Activated gamma-delta T cell (primary cell): ENCODE data around the gene LSM10.

Experiments
- DNase-seq: peaks from one replicate; lab custom pipeline; 2025; lab: John Stamatoyannopoulos, UW
- total RNA-seq, 2 donors: gene quantifications; one replicate each; lab custom pipeline; 2026; lab: John Stamatoyannopoulos, UW

Gene LSM10
- total RNA-seq, result 9.5 to 12.2 reads per million in 2 donors

DNA sequence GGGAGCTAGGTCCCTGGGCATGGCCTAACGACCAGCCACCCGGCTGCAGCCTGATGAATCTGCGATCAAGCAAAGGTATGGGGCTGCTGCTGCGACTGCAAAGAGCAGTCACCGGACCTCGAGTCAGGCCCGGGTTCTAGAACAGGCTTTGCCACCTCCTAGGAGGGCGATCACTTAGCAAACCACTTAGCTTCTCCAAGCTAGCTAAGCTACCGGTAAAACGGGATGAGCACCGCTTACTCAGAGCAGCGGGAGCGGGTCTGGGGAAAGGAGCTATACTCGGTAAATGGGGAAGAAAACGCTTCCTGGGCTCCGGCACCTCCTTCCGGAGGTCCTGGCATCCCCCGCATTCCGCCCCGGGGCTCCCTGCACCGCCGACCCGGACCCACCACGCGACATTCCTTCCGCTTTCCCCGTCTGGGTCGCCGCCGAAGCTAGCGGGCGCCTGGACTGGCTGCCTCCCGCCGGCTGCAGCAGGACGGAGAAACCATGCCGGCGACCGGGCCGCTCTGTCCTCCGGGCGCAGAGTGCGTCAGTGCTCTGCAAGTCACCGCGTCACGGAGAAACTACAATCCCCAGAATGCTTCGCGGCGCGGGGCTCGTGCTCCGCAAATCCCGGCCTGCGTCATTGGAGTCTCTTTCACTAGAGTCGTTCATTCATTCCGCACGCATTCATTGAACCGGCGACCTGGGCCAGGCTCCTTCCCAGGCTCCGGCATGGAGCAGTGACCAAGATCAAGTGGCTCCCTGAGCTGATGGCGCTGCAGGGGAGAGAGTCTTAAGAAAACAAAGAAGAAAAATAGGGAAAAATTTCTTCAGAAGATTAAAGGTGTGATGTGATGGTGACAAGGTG is at the start of gene LSM10:
Gene LSM10 (minus strand): TSS at position 531 of the 853 bp plus-strand sequence. CDS start 3,779 bp downstream, outside the sequence.
- DNase-seq, result peak; percentile 67

DNA sequence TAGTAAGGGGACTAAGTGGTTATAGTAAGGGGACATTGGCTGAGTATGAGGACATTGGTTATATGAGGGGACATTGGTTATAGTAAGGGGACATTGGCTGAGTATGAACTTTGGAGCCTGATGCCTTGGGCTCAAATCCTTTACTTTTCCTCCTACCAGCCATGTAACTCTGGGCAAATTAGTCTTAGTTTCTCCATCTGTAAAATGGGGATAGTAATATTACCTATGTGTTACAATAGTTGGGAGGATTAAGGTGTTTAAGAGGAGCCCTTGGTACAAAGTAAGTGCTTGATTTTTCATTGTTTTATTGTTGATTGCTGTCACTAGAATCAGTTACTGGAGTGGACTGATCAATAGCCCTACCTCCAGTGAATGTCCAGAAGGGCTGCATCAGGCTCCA is 49.7 kb upstream of the LSM10 start:
- DNase-seq, result no peak

DNA sequence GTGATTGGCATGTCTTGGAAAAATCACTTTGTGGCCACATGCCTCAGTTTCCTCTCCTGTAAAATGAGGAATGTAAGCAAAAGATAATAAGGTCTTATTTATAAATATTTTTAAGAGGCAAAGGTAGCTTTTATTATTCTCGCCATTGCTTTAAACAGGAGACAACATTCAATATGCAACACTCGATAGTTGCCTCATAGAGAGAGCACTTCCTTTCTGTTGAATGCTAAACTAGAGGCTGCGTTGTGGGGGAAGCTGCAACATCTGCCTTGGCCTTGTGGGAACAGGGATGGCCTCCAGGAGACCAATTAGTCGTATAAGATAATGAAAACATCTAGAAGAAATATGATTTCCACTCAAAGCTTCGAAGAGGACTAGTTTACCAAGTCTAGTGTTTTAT is 49.0 kb upstream of the LSM10 start:
- DNase-seq, result no peak

DNA sequence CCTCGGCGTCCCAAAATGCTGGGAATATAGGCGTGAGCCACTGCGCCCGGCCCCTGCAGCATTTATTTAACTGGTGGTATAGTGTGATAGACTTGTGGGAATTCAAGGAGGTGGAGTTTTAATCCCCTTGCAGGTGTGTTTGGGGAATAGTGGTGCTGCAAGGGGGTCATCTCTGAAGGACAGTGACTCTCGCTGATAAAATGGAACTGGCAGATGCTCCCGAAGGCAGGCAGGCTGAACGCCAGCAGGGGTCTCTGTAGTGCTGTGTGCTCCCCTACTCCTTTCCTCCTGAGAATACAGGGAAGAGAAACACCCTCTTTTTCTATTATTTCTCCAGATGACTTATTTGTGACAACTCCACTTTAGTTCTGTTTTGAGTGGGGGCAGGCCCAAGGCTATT is 48.6 kb upstream of the LSM10 start:
- no peak for DNase-seq

DNA sequence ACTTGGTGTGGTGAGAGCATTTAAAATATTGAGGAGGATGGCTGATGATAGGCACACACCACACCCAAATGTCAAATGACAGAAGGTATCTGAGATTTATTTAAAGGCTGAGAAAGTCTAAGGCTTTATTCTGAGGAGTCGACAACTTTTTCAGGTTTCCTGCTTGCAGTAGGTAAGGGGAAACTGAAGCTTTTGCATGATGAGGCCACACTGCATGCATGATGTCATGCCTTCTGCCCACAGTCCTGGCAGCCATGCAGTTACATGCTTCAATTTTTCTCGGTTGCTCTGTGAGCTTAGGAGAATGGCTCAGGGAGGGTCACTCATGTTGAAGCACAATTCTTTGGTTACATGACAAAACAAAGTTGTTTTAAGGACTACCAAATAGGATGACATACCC is 45.6 kb upstream of the LSM10 start:
- DNase-seq, result no peak

DNA sequence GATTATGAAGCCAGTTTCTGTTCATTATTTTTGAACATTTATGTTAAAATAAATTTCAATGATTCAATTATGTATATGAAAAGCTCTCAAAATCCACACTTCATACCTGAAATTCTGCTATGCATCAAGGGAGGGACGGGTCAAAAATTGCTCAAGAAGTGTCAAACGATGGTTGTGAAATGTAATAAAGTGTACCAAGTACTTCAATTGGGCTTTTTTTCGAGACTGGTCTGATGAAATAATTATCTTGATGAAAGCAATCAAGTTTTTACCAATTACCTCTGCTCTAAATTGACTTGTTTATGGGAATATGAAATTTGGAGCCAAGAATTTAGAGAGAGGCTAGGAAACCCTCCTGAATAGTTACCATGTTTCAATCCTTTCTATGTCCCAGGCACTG is 44.6 kb upstream of the LSM10 start:
- no peak for DNase-seq

DNA sequence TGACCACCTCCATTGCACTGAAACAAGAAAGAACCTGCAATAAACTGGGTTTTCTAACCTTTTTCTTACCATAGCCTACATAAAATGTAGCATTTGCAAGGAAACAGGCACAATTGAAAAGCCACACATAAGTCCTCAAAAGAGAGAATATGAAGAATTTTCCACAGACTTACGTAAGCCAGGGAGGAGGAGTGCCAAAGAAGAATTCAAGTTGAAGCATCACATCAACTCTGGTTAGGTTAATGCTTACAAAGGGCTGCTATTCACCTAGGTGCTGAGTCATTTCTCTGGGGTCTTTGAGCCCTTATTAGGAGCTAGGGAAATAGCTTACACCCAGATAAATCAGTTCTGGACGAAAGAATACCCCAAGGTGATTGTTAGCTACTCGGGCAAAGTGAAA is 42.9 kb upstream of the LSM10 start:
- DNase-seq, result no peak

DNA sequence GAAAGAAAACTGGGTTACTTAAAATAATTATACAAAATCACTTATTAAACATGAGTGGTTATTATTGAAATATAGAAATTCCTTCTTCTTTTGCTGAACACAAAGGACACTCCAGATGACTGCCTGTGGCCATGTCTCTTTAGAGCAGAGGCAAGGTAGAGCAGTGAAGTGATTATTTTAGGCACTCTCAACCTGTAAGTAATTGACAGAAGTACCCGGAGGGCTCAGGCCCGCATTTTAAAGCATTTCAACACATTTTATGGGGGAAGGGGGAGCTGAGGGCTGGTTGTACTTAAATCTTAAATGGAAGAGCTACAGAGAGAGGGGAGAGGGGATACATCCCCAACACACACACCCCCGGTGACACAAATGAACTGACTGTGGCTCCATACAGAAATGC is 42.3 kb upstream of the LSM10 start:
- no peak for DNase-seq

DNA sequence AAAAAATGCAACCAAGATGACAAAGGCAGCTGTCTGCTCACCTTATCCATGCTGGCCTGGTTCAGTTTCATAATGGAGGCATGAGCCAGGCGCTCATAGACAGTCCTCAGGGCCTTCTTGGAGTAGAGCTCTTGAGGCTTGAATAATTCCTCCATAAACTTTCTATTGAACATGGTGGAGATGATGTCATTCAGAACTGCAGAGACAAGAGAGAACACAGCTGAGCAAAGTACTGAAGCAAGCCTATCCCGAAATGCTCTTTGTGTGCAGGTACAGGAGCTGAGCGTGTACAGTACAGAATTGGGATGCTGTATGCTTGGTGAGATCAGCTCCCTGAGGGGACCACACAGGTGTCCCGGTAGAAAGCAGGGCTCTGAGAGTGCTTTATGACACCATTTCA is 41.0 kb upstream of the LSM10 start:
- no peak for DNase-seq

DNA sequence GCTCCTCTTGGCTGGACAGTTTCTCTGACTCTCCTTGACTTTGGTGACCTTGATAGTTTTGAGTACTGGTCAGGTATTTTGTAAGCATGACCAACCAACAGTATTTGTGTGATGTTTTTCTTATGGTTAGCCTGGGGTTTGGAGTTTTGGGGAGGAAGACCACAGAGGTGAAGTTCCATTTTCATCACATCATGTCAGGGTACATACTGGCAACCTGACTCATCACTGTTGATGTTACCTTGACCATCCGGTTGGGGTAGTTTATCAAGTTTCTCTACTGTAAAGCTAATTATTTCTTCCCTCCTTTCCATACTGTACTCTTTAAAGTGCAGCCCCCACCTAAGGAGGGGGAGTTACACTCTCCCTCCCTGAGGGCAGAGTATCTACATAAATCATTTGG is 39.1 kb upstream of the LSM10 start:
- DNase-seq, result no peak

DNA sequence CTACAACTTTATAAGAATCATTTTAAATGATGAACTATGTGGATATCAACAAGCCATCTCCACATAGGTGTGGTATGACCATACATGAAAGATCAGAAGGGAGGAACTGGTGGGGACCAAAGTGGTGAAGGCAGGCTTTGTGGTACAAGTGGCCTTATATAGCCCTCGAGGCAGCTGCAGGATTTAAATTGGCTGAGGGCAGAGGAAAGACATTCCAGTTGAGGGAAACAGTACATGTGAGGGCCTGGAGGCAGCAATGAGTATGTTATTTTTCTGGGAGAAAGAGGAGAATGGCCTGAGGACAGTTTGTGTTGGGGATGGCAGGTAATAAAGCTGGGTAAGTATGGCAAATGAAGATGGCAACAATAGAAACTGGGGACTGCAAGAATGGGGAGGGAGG is 35.4 kb upstream of the LSM10 start:
- DNase-seq, result no peak

DNA sequence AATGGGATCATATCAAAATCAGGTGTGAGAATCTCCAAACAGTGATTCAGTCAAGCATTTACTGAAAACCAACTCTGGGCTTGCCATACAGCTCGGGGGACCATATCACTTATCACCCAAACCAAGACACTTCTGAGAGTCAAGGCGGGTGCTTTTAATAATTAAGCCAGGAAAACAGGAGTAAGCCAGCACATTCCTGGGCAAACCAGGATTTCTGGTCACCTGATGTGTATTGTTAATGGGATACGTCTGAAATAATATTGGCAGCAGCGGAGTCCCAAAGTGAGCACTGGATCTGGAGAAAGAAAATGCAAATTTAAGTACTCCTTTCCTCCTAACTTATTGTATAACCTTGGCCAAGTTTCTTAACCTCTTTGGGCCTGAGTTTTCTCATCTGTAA is 34.9 kb upstream of the LSM10 start:
- DNase-seq, result no peak

DNA sequence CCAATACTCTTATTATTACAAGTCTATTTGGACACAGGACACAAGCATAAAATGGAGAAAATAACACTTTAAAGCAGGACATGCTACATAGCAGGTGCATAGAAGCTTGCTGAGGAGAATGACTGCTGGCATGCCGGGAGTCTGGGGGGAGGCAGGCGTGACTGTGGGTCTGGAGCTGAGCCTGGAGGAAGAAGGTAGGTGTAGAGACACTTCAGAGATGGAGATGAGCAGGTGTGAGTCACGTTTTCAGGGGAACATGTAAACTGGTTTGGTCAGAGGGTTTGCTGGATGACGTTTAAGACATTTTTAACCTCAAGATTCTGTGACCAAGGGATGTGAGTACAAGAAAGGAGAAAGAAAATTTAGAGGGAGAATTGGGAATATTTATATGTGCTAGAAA is 28.1 kb upstream of the LSM10 start:
- no peak for DNase-seq

DNA sequence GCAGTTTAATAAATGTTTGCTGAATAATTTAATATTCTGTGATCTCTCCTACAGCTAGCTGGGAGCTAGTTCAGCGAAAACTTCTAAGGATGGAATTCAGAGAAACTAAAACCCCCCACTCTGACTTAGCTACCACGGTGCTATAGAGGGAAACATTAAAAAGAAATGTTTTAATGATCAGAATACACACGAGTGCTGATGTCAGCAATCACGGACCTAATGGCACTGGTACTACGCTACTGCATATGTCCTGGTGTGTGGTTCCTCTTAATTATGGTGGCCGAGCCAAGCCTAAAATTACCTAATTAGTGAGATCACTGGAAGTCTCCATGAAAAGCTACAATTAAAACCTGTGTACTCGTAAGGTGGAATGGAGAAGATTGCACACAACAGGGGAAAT is 23.9 kb upstream of the LSM10 start:
- DNase-seq, result no peak

DNA sequence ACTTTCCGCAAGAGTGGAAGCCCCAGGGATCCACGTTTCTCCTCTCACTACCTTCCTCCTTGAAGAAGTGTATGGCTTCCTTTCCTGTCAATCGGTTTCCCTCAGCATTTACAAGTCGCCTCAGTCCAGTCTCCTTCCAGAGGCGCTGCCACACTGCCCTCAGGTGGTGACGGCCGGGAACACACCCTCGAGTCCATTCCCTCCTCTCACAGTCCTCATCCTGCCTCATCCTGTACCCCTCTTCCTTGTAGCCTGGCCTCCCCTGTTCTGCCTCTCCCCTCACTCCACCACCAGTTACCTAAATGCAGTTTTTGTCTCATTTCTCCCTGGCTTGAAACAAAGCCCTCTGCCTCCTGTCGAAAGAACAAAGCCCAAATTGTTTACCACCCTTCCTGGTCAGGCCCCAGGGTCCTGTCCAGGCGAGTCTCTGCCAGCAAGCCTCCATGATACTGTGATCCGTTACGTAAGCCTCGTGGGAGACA is 23.2 kb upstream of the LSM10 start:
- peak; percentile 67 for DNase-seq

DNA sequence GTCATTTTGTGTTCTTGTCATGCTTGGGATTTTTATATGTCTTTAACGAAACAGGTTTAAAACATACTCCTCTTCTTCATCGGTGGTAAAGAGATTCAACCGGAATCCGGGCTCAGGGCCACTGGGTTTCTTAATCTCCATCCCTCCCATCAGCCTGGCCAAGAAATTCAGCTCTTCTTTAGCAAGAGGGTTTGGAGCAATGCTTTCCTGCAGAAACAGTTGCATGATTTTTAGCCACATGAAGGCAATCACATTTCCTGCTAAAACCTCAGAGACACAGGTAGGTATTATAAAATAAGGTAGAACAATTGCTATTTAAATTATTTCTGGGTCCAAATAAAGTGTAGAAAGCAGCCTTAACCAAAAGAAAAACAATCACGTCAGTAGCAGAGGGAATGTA is 22.7 kb upstream of the LSM10 start:
- no peak for DNase-seq

DNA sequence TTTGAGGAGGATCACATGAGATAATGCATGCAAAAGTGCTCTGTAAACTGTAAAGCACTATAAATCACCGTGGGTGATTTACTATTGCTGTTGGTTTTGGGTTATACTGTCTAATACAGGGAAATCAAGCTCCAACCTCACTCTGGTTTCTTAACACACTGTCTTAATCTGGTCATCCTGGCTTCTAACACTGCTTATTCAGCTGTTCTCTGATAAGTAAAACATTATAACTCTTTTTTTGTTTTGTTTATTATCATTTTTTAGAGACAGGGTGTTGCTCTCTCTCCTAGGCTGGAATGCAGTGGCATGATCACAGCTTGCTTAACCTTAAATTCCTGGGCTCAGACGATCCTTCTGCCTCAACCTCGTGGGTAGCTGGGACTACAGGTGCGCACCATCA is 21.9 kb upstream of the LSM10 start:
- DNase-seq, result no peak

DNA sequence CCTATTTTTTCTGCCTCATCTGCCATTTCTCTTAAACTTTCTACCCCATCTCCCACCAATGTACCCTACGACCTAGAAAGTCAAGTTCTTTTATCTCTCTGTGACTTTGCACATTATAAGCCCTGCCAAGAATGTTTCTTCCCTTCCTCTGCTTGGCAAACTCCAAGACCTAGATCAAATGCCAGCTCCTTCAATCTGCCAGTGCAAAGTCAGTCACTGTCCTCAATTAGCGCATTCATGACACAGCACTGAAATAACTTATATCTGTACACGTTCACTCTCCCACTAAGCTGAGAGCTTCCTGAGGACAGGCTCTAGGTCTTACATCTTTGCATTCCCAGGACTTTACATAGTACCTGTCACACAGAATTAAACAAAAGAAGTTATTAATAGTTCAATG is 21.4 kb upstream of the LSM10 start:
- no peak for DNase-seq

DNA sequence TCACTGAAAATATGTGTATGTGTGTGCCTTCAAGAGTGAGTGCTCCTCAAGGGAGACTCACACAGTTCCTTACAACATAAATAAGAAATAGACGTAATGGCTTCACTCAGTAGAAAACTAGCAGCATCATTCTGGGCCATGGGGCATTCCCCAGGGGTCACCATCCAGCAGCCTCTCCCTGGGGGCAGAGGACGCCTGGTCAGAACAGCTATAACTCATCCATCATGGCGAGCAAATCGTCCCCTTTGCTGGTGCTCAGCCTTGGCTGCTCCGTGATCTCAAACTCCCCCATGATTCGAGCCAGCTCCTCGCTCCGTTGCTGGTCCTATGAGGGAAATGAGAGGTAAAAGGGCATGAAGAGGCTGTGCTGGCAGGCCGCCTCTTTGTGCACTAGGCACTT is 20.2 kb upstream of the LSM10 start:
- DNase-seq, result no peak

DNA sequence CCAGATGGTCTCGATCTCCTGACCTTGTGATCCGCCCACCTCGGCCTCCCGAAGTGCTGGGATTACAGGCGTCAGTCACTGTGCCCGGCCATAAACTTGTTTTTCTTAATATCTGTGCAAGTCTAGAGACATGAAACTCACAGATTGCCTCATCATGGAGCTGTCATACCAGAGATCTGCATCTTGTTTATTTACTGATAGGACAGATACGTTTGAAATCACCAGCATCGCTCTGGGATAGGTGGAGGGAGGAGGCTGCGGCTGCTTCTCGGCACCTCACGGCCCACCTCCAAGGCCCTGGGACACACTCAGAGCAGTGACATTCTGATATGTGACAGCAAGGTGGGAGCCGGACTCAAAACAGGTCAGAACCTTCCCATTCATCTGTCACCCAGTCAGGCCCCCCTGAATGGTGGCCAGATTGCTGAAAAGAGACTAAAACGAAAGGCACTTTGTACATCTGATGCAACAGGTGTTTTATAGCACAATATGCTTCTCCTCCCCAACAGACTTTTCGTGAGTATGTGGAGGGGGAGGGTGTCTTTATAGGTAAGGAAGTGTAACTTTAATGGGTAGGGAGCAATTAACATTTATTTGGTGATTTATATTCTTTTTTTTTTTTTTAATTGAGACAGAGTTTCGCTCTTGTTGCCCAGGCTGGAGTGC is 18.1 kb upstream of the LSM10 start:
- no peak for DNase-seq

DNA sequence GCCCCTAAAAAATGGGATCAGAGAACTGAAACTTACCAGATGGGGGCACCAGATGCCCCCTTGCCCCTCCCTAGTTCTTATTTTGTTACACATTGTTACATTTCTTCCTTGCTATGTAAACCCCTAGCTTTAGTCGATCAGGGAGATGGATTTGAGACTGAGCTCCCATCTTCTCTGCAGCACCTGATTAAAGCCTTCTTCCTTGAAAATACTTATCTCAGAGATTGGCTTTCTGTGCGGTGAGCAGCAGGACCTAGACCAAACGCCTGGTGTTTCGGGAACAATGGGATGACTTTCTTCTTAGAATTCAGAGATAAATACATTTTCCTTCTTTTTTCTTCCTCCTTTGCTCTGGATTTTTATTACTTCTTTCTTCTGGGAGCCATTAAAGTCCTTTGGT is 16.7 kb upstream of the LSM10 start:
- no peak for DNase-seq

DNA sequence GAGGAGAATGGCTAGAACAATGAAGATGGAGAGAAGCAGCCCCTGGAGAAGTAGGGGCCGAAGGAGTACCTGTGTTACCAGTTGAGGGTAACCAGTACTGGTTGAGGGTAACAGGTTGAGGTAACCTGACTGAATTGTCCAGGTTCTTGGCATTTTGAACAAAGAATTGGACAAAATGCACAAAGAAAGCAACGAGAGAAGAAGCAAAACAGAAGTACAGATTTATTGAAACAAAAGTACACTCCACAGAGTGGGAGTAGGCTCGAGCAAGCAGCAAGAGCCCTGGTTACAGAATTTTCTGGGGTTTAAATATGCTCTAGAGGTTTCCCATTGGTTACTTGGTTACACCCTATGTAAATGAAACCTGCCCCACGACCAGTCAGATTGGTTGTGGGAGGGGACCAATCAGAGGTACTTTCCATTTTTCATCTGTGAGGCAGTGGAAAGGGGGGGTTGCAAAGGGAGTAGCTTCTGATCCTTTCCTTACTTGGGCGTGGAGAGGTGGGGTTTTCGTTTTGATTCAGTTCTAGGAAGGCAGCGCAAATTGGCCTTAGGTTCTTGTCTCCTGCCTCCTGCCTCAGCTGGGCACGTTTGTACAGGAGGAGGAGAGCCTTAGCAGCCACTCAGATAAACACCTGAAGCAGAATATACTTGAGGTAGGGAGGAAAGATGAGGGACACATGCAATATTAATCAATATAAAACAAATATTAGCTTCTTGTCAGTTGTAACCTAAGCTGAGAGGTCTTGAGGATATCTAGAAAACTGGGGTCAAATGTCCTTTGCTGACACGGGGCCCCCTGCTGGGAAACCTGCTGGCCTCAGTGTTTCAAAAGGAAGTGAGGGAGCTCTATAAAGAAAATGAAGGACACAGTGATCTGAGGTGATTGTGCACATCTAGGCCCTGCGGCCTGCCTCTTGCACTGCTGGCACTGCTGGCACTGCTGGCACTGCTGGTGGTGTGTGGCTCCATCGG is 14.3 kb upstream of the LSM10 start:
- no peak for DNase-seq
